GM23338 (cell line): Measurements from ENCODE around the gene ADAD2.

Experiments used
- CTCF ChIP-seq, 2 experiments: fragments of 200-600 bp in 1 of 2; sonication (generic) in 1 of 2; conservative IDR thresholded peaks; 2 replicates each; pipeline versions ENCODE4 v1.5.1 to v1.6.1; 2016 to 2017; ENCODE audit warnings: antibody characterized with exemption in 2 of 2, low read depth in 2 of 2, mild to moderate bottlenecking in 2 of 2, moderate library complexity in 1 of 2
- EZH2 ChIP-seq: fragments of 200-600 bp; sonication (generic); IDR thresholded peaks from one replicate; pipeline ENCODE4 v1.8.0; 2017; ENCODE audit warnings: antibody characterized with exemption, mild to moderate bottlenecking, low read depth; ENCODE audit not compliant: unreplicated experiment
- EZH2phosphoT487 ChIP-seq: fragments of 200-600 bp; sonication (generic); IDR thresholded peaks from one replicate; pipeline ENCODE4 v1.8.1; 2018; ENCODE audit warnings: antibody characterized with exemption; ENCODE audit not compliant: unreplicated experiment
- JUNB ChIP-seq: IDR thresholded peaks from one replicate; pipeline ENCODE4 v1.6.1; 2016; ENCODE audit warnings: antibody characterized with exemption; ENCODE audit not compliant: unreplicated experiment
- POLR2AphosphoS5 ChIP-seq: IDR thresholded peaks from 2 replicates; pipeline ENCODE4 v1.6.1; 2016; ENCODE audit warnings: antibody characterized with exemption, low read depth
- REST ChIP-seq: IDR thresholded peaks from one replicate; pipeline ENCODE4 v1.6.1; 2018; ENCODE audit warnings: antibody characterized with exemption; ENCODE audit not compliant: unreplicated experiment
- STAT1 ChIP-seq: IDR thresholded peaks from one replicate; pipeline ENCODE4 v1.6.1; 2016; ENCODE audit warnings: antibody characterized with exemption; ENCODE audit not compliant: unreplicated experiment
- ZNF114 ChIP-seq: fragments of 250-450 bp; sonication (Bioruptor Pico); IDR thresholded peaks from 2 replicates; pipeline ENCODE4 v1.5.0; 2020; ENCODE audit warnings: mild to moderate bottlenecking, moderate library complexity
- ZNF462 ChIP-seq: fragments of 250-450 bp; sonication (Bioruptor Pico); IDR thresholded peaks from 2 replicates; pipeline ENCODE4 v1.5.0; 2020; ENCODE audit warnings: mild to moderate bottlenecking, moderate library complexity

- TF ChIP-seq CTCF (conservative IDR thresholded peaks at IDR 0.05; ENCODE audit: low read depth in 2 of 2): no peak
- TF ChIP-seq POLR2AphosphoS5: no peak
- no peak for TF ChIP-seq EZH2
- no peak for TF ChIP-seq ZNF114 (CRISPR knock-in tag)
- TF ChIP-seq JUNB: no peak
- TF ChIP-seq EZH2phosphoT487: no peak
- TF ChIP-seq STAT1: no peak
- no peak for TF ChIP-seq REST
- TF ChIP-seq ZNF462 (CRISPR knock-in tag): no peak
Measured at GRCh38 chr16:84215531-84215930, 24.6 kb downstream of the ADAD2 start.
